HCT116 (cell line): ENCODE data around the gene VSIG10.

Source experiments
- CEBPB ChIP-seq: IDR thresholded peaks from 2 replicates; pipeline ENCODE4 v1.6.1; 2012; ENCODE audit warnings: low read depth
- ELF1 ChIP-seq: IDR thresholded peaks from 2 replicates; pipeline ENCODE4 v1.6.1; 2012; ENCODE audit warnings: low read depth, borderline replicate concordance
- EZH2 ChIP-seq: fragments of 200-600 bp; sonication (generic); IDR thresholded peaks from 2 replicates; pipeline ENCODE4 v1.6.1; 2017; ENCODE audit warnings: antibody characterized with exemption, mixed run types
- EZH2phosphoT487 ChIP-seq: fragments of 200-600 bp; IDR thresholded peaks from 2 replicates; pipeline ENCODE4 v1.6.1; 2018; ENCODE audit warnings: antibody characterized with exemption, borderline replicate concordance
- POLR2A ChIP-seq: IDR thresholded peaks from 2 replicates; pipeline ENCODE4 v1.7.0; 2011; ENCODE audit warnings: borderline replicate concordance; ENCODE audit not compliant: insufficient read depth, insufficient read length; ENCODE audit errors: extremely low read depth
- POLR2AphosphoS5 ChIP-seq: IDR thresholded peaks from 2 replicates; pipeline ENCODE4 v1.6.1; 2011; ENCODE audit warnings: mild to moderate bottlenecking, low read depth, low read length, moderate library complexity
- SP1 ChIP-seq: IDR thresholded peaks from 2 replicates; pipeline ENCODE4 v1.6.1; 2012; ENCODE audit warnings: low read depth
- TCF7L2 ChIP-seq: IDR thresholded peaks from 2 replicates; pipeline ENCODE4 v1.7.0; 2011; ENCODE audit warnings: borderline replicate concordance, inconsistent platforms; ENCODE audit not compliant: insufficient read depth, insufficient read length; ENCODE audit errors: extremely low read depth
- TF ChIP-seq, protein P1 (sequence below), 3 experiments: fragments of 200-600 bp in 1 of 3; sonication (generic) in 1 of 3; IDR thresholded peaks in 2 of 3; conservative IDR thresholded peaks in 1 of 3; 2 replicates each; pipeline ENCODE4 v1.5.1; 2012 to 2017; ENCODE audit warnings: low read depth in 2 of 3, low read length in 2 of 3, antibody characterized with exemption in 1 of 3, borderline replicate concordance in 1 of 3, control low read depth in 1 of 3, mild to moderate bottlenecking in 1 of 3, mixed read lengths in 1 of 3, mixed run types in 1 of 3, moderate library complexity in 1 of 3; ENCODE audit not compliant: insufficient read depth in 1 of 3

DNA sequence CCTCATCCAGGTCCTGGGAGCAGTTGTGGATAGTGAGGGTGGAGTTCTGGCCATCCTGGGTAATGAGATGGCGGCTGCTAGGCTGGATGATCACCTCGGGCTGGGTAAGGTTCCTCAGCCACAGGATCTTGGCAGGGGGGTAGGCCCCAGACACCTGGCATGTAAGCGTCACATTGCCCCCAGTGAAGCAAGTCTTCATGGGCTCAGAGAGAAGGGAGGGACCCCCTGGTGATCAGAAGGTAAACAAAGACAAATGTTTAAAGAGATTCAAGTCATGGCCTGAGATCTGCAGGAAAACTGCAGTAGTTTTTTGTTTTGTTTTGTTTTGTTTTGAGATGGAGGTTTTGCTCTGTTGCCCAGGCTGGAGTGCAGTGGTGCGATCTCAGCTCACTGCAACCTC is 30.0 kb downstream of the VSIG10 start:
- no peak for TF ChIP-seq POLR2AphosphoS5
- TF ChIP-seq, protein P1, sequence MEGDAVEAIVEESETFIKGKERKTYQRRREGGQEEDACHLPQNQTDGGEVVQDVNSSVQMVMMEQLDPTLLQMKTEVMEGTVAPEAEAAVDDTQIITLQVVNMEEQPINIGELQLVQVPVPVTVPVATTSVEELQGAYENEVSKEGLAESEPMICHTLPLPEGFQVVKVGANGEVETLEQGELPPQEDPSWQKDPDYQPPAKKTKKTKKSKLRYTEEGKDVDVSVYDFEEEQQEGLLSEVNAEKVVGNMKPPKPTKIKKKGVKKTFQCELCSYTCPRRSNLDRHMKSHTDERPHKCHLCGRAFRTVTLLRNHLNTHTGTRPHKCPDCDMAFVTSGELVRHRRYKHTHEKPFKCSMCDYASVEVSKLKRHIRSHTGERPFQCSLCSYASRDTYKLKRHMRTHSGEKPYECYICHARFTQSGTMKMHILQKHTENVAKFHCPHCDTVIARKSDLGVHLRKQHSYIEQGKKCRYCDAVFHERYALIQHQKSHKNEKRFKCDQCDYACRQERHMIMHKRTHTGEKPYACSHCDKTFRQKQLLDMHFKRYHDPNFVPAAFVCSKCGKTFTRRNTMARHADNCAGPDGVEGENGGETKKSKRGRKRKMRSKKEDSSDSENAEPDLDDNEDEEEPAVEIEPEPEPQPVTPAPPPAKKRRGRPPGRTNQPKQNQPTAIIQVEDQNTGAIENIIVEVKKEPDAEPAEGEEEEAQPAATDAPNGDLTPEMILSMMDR (IDR thresholded peaks at IDR 0.05 in 2 of 3, conservative IDR thresholded peaks at IDR 0.05 in 1 of 3; ENCODE audit: borderline replicate concordance in 1 of 3, insufficient read depth in 1 of 3, low read depth in 2 of 3, low read length in 2 of 3), result no peak
- no peak for TF ChIP-seq EZH2
- TF ChIP-seq POLR2A, result no peak
- no peak for TF ChIP-seq ELF1
- TF ChIP-seq EZH2phosphoT487, result no peak
- TF ChIP-seq CEBPB, result no peak
- TF ChIP-seq TCF7L2, result no peak
- no peak for TF ChIP-seq SP1
